Activated T-helper 1 cell treated with anti-CD3 and anti-CD28 coated beads, Interleukin-12 subunit alpha, Interleukin-12 subunit beta, Interleukin-2, Interleukin-4 antibody, amounts not matched to agents 30 ng/mL and 10 ng/mL and 1 ng/mL, durations not matched to agents 14 hours and 24 hours and 36 hours (primary cell): ENCODE data around the gene FAM222A. TPM values are rescaled to one million over a fixed set of nuclear protein-coding genes. Genes with fewer than 3 reads are reported as not detected.
A peak's percentile ranks its signal among the peaks of the same experiment; 100 is the strongest.

Experiments
- DNase-seq: peaks from one replicate; pipeline ENCODE4 v3.0.0; 2021; ENCODE audit warnings: low spot score
- H3K27ac Mint-ChIP-seq: one replicate; pipeline ENCODE4 v1.8.0; 2021; ENCODE audit warnings: mild to moderate bottlenecking, mixed read lengths
- H3K27me3 Mint-ChIP-seq: one replicate; pipeline ENCODE4 v1.8.0; 2022; ENCODE audit warnings: mild to moderate bottlenecking, moderate library complexity, mixed read lengths; ENCODE audit not compliant: insufficient read depth
- H3K36me3 Mint-ChIP-seq: one replicate; pipeline ENCODE4 v1.8.0; 2021; ENCODE audit warnings: low read depth, mixed read lengths
- H3K4me1 Mint-ChIP-seq: one replicate; pipeline ENCODE4 v1.8.0; 2021; ENCODE audit warnings: low read depth, mixed read lengths
- H3K4me3 Mint-ChIP-seq: one replicate; pipeline ENCODE4 v1.8.0; 2021; ENCODE audit warnings: mild to moderate bottlenecking, moderate library complexity, mixed read lengths
- H3K9me3 Mint-ChIP-seq: one replicate; pipeline ENCODE4 v1.8.0; 2021; ENCODE audit warnings: mixed read lengths
- intact Hi-C: fragments of 100-400 bp; cut with micrococcal nuclease; formaldehyde crosslinking; loops from one replicate; pipeline ENCODE4 v1.15.1; 2024
- total RNA-seq: library from RNA; stranded (reverse); gene quantifications from 2 replicates; pipeline ENCODE4 v1.2.3, GENCODE V29; 2022

FAM222A gene
- total RNA-seq, 1 donor from 2014 or later, result 2.4 TPM

DNA sequence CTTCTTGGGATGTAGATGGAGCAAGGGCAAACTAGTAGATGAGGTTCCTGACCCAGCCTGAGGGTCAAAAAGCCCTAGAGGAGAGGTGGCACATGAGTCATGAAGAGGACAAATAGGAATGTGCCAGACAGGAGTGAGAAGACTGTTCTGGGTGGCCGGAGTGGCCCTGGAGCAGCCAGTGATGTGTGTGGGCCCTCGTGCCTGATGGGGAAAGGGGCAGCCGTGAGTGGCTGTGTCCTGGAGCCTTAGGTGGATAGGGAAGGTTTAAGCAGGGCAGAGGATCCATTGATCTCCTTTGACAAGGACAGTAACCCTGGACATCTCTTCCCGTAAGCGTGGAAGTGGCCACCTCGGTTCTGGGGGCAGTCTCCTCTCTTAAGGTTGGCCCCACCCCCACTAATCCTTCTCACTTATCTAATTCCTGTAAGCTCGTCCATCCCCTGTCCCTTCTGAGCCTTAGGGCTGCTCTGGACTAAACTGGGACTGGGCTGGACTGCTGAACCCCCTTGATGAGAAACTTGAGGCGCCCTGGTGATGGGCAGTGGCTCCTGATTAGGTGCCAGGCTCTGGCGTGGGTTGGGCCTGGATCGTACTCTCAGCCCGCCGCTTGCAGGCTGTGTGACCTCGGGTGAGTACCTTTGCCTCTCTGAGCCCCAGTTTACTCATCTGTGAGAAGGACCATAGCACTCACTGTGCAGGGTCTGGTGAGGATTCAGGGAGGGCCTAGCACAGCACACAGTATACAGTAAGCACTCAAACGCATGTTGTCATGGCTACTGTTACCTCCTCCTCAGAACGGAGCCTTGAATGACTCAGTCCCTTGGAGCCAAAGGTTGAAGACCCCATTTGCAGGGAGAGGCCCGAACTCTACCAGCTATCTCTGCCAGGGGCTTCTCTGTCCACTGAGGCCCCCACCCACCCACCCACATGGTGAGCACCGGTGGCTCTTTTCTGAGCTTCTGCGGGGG is 4.0 kb downstream of the FAM222A start:
- H3K4me3 Mint-ChIP-seq, result no peak overlapping the region
- H3K36me3 Mint-ChIP-seq, result no peaks in the 10 kb centered on the region
- H3K9me3 Mint-ChIP-seq, result no peaks in the 10 kb centered on the region
- DNase-seq, result no peak
- H3K27ac Mint-ChIP-seq, result peak overlapping the region; percentile 36
- no peaks in the 10 kb centered on the region for H3K4me1 Mint-ChIP-seq
- peaks cover 48% of the 10 kb centered on the region for H3K27me3 Mint-ChIP-seq
- intact Hi-C loops, result loop anchor here (10.0 kb wide), 1 partner anchor 407 kb away; the partner anchor contains the start of gene IFT81

DNA sequence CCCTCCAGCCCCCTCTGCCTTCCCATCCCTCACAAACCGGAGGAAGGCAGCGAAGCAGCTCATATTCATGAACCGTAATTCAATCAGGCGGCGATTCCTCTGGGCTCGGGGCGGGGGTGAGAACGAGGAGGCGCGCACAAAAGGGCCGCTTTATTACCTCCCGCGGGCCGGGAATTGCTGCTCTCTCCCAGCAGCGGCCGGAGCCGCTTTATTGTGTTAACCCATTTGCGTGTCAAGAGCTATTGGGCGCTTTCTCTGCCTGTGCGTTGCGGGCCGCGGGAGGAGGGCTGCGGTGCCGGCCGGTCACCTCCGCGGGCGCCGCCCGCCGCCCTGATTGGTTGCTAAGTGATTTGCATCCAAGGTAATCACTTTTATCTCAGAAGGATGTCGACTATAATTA is 4.8 kb downstream of the FAM222A start:
- H3K4me3 Mint-ChIP-seq, result no peak overlapping the region
- H3K9me3 Mint-ChIP-seq, result no peaks in the 10 kb centered on the region
- H3K27ac Mint-ChIP-seq, result no peak overlapping the region
- DNase-seq, result no peak
- no peaks in the 10 kb centered on the region for H3K4me1 Mint-ChIP-seq
- intact Hi-C loops, result loop anchor here (10.0 kb wide), 1 partner anchor 406 kb away; the partner anchor contains the start of gene IFT81
- H3K27me3 Mint-ChIP-seq, result peaks cover 42% of the 10 kb centered on the region
- no peaks in the 10 kb centered on the region for H3K36me3 Mint-ChIP-seq

DNA sequence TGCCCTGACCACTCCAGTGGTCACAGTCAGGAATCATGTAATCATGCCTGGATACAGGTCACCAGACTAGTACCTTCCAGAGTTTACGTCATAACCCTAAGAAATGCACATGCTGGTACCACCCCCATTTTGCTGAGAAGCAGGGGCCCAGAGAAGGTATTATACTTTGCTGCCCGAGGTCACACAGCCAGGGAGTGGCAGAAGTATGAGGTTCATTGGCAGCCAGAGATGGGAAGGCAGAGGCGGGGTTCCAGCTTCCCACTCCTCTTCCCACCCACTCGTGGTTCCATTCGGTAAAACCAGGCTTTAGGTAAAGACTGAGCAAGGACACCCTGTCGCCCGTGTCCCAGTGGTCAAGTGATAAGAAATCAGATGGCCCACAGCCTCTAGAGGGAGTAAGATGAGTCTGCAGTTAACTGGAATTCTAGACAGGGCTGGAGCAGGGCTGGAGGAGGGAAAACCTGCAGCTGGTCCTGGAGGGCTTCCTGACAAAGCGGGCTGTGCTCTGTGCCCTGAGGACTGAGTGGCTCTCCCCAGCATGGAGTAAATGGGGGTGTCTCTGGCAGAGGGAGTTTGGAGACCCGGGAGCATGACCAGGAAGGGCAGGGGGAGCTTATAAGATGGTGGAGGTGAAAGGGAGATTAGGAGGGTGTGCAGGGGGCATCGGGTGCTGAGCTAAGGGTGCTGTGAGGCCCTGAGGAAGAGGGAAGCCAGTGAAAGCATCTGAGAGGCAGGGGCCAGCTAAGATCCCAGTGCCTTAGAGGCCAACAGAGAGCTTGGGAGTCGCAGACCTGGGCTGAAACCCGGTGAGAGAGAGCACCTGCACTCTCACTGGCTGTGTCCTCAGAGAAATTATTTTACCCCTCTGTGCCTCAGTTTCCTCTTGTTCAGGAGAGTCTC is 5.7 kb downstream of the FAM222A start:
- Mint-ChIP-seq H3K36me3 (no peaks in the 10 kb centered on the region), H3K4me1 (no peaks in the 10 kb centered on the region), H3K9me3 (no peaks in the 10 kb centered on the region), H3K27me3 (peaks cover 42% of the 10 kb centered on the region), H3K4me3 (no peak overlapping the region), H3K27ac (no peak overlapping the region)
- no peak for DNase-seq
- intact Hi-C loops, result loop anchor here (10.0 kb wide), 1 partner anchor 405 kb away; the partner anchor contains the start of gene IFT81

DNA sequence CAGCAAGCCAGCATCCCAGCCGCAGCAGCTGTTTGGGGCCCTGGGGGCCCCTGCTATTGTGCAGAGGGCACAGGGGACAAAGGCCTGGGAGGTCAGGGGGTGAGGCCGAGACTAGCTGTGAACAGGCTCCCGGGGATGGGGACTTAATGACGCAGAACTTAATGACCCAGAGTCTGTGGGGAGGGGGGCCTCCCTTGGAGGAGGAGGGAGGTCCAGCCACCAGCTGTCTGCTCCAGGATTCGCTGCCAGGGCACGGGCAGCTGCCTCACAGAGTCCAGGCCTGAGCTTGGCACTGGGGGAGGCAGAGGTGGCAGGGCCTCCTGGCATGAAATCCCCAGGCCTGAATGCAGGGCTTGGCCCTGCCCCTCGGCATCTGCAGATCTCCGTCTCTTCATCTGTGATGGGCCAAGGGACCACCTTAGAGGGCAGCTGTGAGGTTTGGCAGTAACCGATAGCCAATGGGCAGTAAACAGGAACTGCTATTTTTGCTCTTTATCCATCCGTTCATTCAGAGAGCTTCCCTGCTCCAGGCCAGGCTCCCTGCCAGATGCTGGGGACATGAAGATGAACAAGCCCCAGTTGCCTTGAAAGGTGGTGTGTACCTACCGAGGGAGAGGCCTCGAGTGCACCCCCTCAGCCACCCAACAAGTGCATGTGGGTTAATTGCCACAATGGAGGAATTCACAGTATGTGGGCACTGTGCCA is 6.7 kb downstream of the FAM222A start:
- H3K27me3 Mint-ChIP-seq, result peaks cover 38% of the 10 kb centered on the region
- no peaks in the 10 kb centered on the region for H3K4me1 Mint-ChIP-seq
- H3K4me3 Mint-ChIP-seq, result no peak overlapping the region
- no peaks in the 10 kb centered on the region for H3K9me3 Mint-ChIP-seq
- intact Hi-C loops, result no loop called here
- H3K27ac Mint-ChIP-seq, result no peak overlapping the region
- no peak for DNase-seq
- no peaks in the 10 kb centered on the region for H3K36me3 Mint-ChIP-seq

DNA sequence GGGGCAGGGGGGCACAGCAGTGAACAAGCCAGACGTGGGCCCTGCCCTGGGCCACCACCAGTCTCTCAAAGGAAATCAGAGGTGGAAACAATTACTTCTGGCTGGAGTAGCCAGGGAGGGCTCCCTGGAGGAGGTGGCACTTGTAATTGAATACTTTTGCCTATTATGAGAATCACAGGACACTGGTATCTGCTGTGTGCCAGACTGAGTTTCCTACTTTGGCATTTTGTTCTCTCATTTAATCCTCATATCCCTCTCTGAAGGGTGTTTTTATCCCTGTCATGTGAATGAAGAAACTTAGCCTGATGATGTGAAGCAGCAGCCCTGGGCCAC is 7.2 kb downstream of the FAM222A start:
- no peak for DNase-seq
- Mint-ChIP-seq H3K36me3 (no peaks in the 10 kb centered on the region), H3K4me3 (no peak overlapping the region), H3K27me3 (peaks cover 33% of the 10 kb centered on the region), H3K9me3 (no peaks in the 10 kb centered on the region), H3K4me1 (no peaks in the 10 kb centered on the region), H3K27ac (no peak overlapping the region)
- intact Hi-C loops, result no loop called here

DNA sequence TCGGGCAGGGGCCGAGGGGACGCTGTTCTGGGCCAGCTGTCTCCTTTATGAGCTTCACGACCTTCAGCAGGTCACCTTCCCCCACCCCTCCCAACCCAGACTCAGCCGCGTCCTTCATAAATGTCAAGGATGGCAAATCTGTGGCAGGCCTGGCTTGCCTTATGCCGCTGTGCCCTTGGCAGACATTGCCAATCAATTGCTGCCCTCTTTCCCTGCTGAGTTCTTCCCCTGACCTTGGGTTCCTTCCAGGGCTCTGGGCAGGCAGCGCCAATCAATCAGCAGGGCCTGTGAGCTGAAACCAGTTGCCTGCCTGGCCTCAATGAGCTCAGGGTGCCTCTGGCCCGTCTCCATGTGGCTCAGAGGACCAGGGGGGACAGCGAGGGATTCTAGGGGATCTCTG is 7.7 kb downstream of the FAM222A start:
- Mint-ChIP-seq H3K36me3 (no peaks in the 10 kb centered on the region), H3K27me3 (peaks cover 28% of the 10 kb centered on the region), H3K9me3 (no peaks in the 10 kb centered on the region), H3K4me1 (no peaks in the 10 kb centered on the region), H3K4me3 (no peak overlapping the region), H3K27ac (no peak overlapping the region)
- no peak for DNase-seq
- intact Hi-C loops, result no loop called here

DNA sequence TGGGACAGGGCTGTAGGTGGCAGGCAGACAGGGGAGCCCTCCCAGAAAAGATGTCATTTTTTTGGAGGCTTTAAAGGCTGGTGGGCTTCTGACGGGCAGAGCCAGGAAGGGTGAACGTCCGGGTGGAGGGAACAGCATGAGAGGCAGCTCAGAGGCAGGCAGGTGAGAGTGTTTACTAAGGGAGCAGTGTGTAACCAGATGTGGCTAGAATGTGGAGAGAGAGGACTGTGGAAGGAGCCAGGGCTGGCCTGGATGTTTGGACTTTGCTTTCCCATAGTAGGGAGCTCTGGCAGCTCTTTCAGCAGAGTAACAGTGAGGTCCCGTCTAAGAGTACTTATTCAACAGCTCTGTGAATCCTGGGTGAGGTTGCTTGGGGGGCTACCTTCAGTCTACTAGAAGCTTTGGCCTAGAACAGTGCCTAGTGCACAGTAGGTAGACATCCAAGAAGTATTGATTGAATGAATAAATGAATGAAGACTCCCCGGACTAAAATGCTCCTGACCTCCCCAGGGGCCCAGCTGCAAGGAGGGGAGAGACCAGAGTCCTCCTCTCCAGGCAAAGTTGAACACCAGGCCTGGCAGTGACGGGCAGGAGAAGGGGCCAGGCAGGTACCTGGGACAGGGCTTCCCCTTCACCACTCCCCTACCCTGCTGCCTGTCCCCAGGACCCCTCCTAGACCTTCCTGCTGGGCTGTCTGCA is 8.5 kb downstream of the FAM222A start:
- Mint-ChIP-seq H3K9me3 (no peaks in the 10 kb centered on the region), H3K4me1 (no peaks in the 10 kb centered on the region), H3K27me3 (peaks cover 20% of the 10 kb centered on the region), H3K36me3 (no peaks in the 10 kb centered on the region), H3K4me3 (no peak overlapping the region), H3K27ac (no peak overlapping the region)
- intact Hi-C loops, result no loop called here
- no peak for DNase-seq

DNA sequence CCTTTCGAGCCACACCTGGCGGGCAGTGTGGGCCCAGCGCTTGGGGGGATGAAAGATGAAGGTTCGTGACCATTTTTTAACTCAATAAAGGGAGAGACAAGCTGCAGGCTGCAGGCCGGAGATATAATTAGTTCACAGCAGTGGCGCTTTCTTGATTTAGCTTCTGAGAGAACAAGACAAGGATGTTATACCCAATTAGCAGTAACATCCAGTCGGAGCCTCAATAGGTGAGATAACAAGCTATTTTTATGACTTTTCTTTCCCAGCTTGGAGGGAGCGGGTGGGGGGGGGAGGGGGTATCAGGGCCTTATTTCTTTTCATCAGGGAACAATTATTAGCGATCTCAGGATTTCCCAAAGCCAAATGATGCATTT is 9.1 kb downstream of the FAM222A start:
- H3K27ac Mint-ChIP-seq, result no peak overlapping the region
- H3K27me3 Mint-ChIP-seq, result peaks cover 15% of the 10 kb centered on the region
- intact Hi-C loops, result no loop called here
- H3K4me1 Mint-ChIP-seq, result no peaks in the 10 kb centered on the region
- H3K9me3 Mint-ChIP-seq, result no peaks in the 10 kb centered on the region
- DNase-seq, result no peak
- no peaks in the 10 kb centered on the region for H3K36me3 Mint-ChIP-seq
- H3K4me3 Mint-ChIP-seq, result no peak overlapping the region

DNA sequence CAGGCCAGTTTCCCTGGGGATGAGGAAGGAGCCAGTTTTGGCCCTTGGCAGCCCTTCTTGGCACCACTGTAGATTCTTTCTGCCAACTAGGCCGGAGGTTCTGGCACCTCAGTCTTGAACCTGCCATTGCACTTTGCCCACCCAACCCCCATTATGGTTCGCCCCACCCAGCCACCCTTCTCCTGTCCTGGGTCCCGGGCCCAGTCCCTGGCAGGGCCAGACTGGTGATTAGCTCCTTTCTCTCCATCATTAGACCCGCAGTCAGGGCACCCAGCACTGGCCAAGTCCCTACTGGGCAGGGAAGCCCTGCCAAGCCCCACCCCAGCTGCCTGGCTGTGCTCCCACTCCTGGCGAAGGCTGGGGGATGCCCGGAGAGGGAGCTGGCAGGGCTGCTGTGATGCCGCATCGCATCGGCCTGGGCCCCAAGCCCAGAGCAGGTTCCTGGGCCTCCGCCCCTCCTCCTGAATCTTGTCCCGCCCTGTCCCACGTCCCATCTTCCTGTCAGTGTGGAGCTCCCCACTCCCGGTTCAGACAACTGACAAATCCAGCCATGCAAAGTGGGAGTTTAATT is 9.8 kb downstream of the FAM222A start:
- no peak for DNase-seq
- Mint-ChIP-seq H3K9me3 (no peaks in the 10 kb centered on the region), H3K27me3 (peaks cover 9% of the 10 kb centered on the region), H3K4me1 (no peaks in the 10 kb centered on the region), H3K4me3 (no peak overlapping the region), H3K36me3 (no peaks in the 10 kb centered on the region), H3K27ac (no peak overlapping the region)
- intact Hi-C loops, result no loop called here

DNA sequence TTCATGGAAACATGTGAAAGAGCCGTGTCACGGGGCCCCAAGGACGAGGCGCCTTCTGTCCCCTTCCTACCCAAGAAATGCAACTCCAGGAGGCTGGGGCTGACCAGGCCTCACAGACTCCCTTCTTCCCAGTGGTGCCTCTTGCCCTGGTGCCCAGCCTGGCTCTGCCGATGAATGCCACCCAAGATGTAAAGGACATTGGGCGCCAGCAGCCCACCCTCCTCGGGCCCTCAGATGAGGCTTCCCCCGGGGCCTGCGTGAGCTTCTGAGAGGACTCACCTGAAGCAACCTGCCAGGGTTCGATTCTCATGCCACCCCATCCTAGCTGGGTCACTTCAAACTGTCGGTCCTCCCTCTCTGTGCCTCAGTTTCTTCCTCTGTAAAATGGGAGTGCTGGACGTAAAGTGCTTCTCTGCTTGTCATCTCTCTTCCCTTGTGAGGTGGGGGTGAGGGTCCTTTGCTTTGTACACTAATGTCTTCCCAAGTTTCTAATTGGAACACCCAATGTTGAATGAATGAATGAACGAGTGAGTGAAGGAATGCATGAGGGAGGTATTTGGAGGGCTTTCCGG is 10.8 kb downstream of the FAM222A start:
- no peak overlapping the region for H3K4me3 Mint-ChIP-seq
- no peak overlapping the region for H3K27ac Mint-ChIP-seq
- peaks cover 2% of the 10 kb centered on the region for H3K27me3 Mint-ChIP-seq
- H3K36me3 Mint-ChIP-seq, result no peaks in the 10 kb centered on the region
- no peak for DNase-seq
- intact Hi-C loops, result no loop called here
- H3K4me1 Mint-ChIP-seq, result no peaks in the 10 kb centered on the region
- H3K9me3 Mint-ChIP-seq, result no peaks in the 10 kb centered on the region

DNA sequence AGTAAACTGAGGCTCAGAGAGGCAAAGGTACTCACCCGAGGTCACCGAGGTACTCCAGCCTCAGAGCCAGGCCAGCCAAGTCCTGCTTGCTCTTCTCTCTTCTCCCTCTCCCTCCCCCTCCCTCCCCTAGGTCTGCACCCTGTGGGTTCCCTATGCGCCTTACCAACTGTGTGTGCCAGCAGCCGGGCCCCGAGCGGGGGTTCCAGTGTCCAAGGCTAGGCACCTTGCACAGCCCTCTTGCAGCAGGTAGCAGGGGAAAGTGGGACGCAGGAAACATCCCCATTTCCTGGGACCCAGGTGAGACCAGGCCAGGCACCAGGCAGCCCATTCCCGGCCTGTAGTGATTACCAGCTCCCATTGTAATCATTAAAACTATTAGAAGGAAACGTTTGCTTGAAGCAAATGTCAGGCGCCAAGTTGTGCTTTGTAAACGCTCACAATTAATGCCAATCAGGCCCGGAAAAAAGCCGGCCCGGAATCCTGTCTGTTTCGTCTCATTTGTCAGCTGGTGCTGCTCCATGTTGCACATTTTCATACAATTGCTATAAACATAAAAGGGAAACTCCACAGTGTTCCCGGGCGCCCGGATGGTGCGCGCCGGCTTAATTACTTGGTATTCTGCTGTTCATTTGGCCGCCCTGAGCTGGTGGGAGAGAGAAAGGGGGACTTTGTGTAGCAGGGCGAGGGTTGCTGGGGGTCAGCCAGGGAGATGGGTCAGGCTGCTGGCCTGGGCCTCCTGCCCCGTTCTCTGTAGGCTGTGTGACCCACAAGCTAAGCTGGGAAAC is 11.9 kb downstream of the FAM222A start:
- no peaks in the 10 kb centered on the region for H3K36me3 Mint-ChIP-seq
- no peaks in the 10 kb centered on the region for H3K27me3 Mint-ChIP-seq
- no peak overlapping the region for H3K27ac Mint-ChIP-seq
- no peaks in the 10 kb centered on the region for H3K4me1 Mint-ChIP-seq
- H3K4me3 Mint-ChIP-seq, result no peak overlapping the region
- no peaks in the 10 kb centered on the region for H3K9me3 Mint-ChIP-seq
- intact Hi-C loops, result no loop called here
- no peak for DNase-seq
